B cell (primary cell): ENCODE measurements around the gene OVCH1. TPM values are rescaled to one million over a fixed set of nuclear protein-coding genes. Genes with fewer than 3 reads are reported as not detected.

Experiments
- ATAC-seq: fragments of 200-7000 bp; cut with Tn5 transposase; one replicate; pipeline ENCODE4 v1.10.0; 2021; ENCODE audit warnings: low read depth, mild to moderate bottlenecking, moderate number of reproducible peaks, moderate library complexity
- CTCF ChIA-PET: fragments of 350-600 bp; sonication (Branson Sonifier 250); formaldehyde crosslinking; loops from one replicate; lab custom pipeline; 2021; ENCODE audit warnings: antibody characterized with exemption, inconsistent platforms; lab: Charles Lee
- POLR2A ChIA-PET: fragments of 350-600 bp; sonication (Branson Sonifier 250); formaldehyde crosslinking; loops from one replicate; lab custom pipeline; 2021; ENCODE audit warnings: antibody characterized with exemption; lab: Charles Lee
- DNase-seq: peaks from one replicate; pipeline ENCODE4 v3.0.0; 2013
- H2AFZ ChIP-seq: 2 replicates; pipeline ENCODE4 v1.6.1; 2012; ENCODE audit warnings: mild to moderate bottlenecking, low read depth, low read length; ENCODE audit not compliant: insufficient read depth, poor library complexity, severe bottlenecking
- H3K27ac ChIP-seq, 2 donors: 1 replicate in 1 of 2; 2 replicates in 1 of 2; pipeline ENCODE4 v1.5.1; 2012 to 2013; ENCODE audit warnings: low read length in 2 of 2, mild to moderate bottlenecking in 2 of 2, moderate library complexity in 1 of 2
- H3K27me3 ChIP-seq, 4 experiments: fragments of 200-600 bp in 1 of 4; sonication (generic) in 1 of 4; replicated peaks in 1 of 4; 1 replicate in 2 of 4; 2 replicates in 2 of 4; pipeline versions ENCODE4 v1.6.1 to v1.7.0; 2013 to 2016; ENCODE audit warnings: low read length in 3 of 4, mild to moderate bottlenecking in 2 of 4, mixed read lengths in 1 of 4, moderate library complexity in 1 of 4; ENCODE audit not compliant: insufficient read depth in 4 of 4, control insufficient read depth in 3 of 4; ENCODE audit errors: control extremely low read depth in 1 of 4
- H3K36me3 ChIP-seq, 2 experiments: replicated peaks in 1 of 2; 1 replicate in 1 of 2; 2 replicates in 1 of 2; pipeline versions ENCODE4 v1.6.1 to v1.7.1; 2013; ENCODE audit warnings: low read length in 1 of 2; ENCODE audit not compliant: insufficient read depth in 2 of 2, control insufficient read depth in 1 of 2; ENCODE audit errors: control extremely low read depth in 1 of 2, extremely low read depth in 1 of 2
- H3K4me1 ChIP-seq, 2 donors: fragments of 200-600 bp in 1 of 2; sonication (generic) in 1 of 2; 1 replicate in 1 of 2; 2 replicates in 1 of 2; pipeline versions ENCODE4 v1.5.1 to v1.6.1; 2013 to 2017; ENCODE audit warnings: low read length in 2 of 2; ENCODE audit not compliant: control insufficient read depth in 2 of 2, insufficient read depth in 2 of 2
- H3K4me2 ChIP-seq: replicated peaks from 2 replicates; pipeline ENCODE3; 2012; ENCODE audit warnings: mild to moderate bottlenecking, low read depth, low read length; ENCODE audit not compliant: poor library complexity, severe bottlenecking
- H3K4me3 ChIP-seq, 5 experiments: fragments of 200-600 bp in 1 of 5; sonication (generic) in 1 of 5; 1 replicate in 3 of 5; 2 replicates in 2 of 5; pipeline versions ENCODE4 v1.5.1 to v1.7.0; 2011 to 2016; ENCODE audit warnings: low read length in 4 of 5, mild to moderate bottlenecking in 4 of 5, low read depth in 2 of 5, control low read depth in 1 of 5, moderate library complexity in 1 of 5; ENCODE audit not compliant: insufficient read depth in 1 of 5; ENCODE audit errors: control extremely low read depth in 1 of 5, extremely low read depth in 1 of 5
- H3K79me2 ChIP-seq: fragments of 200-600 bp; sonication (generic); one replicate; pipeline ENCODE4 v1.6.0; 2016; ENCODE audit warnings: low read length; ENCODE audit not compliant: control insufficient read depth, insufficient read depth
- H3K9ac ChIP-seq: fragments of 200-600 bp; sonication (generic); 2 replicates; pipeline ENCODE4 v1.6.1; 2017; ENCODE audit warnings: mild to moderate bottlenecking, low read length, moderate library complexity
- H3K9me3 ChIP-seq, 3 donors: one replicate each; pipeline versions ENCODE4 v1.6.1 to v1.7.1; 2013; ENCODE audit warnings: low read length in 2 of 3; ENCODE audit not compliant: control insufficient read depth in 2 of 3, insufficient read depth in 1 of 3; ENCODE audit errors: control extremely low read depth in 1 of 3
- H4K20me1 ChIP-seq: 2 replicates; pipeline ENCODE4 v1.6.0; 2012; ENCODE audit warnings: mild to moderate bottlenecking, low read length; ENCODE audit not compliant: insufficient read depth, control insufficient read depth, poor library complexity, severe bottlenecking
- H3K27ac Mint-ChIP-seq: one replicate; pipeline ENCODE4 v1.8.0; 2021; ENCODE audit warnings: mixed read lengths
- H3K27me3 Mint-ChIP-seq: one replicate; pipeline ENCODE4 v1.8.0; 2021; ENCODE audit warnings: mixed read lengths
- H3K4me1 Mint-ChIP-seq: one replicate; pipeline ENCODE4 v1.8.0; 2021; ENCODE audit warnings: mixed read lengths
- H3K4me3 Mint-ChIP-seq: one replicate; pipeline ENCODE4 v1.8.0; 2021; ENCODE audit warnings: mixed read lengths
- H3K9me3 Mint-ChIP-seq: one replicate; pipeline ENCODE4 v1.8.0; 2022; ENCODE audit warnings: mixed read lengths; ENCODE audit not compliant: insufficient read depth
- EZH2 ChIP-seq: IDR thresholded peaks from 2 replicates; pipeline ENCODE4 v1.6.1; 2012; ENCODE audit warnings: borderline replicate concordance, low read depth, mild to moderate bottlenecking, moderate library complexity, low read length; ENCODE audit not compliant: insufficient read depth, poor library complexity, severe bottlenecking
- WGBS: methylation state at CpG from one replicate; pipeline ENCODE4 v1.1.5; 2013; ENCODE audit warnings: missing lambda C conversion rate; ENCODE audit not compliant: insufficient coverage; 5-methylcytosine and 5-hydroxymethylcytosine counted together
- intact Hi-C: fragments of 100-400 bp; cut with micrococcal nuclease; formaldehyde crosslinking; loops from one replicate; pipeline ENCODE4 v1.10.0; 2022
- polyA plus RNA-seq: library from polyadenylated mRNA; depleted of rRNA; stranded (reverse); fragments of >200 nt; gene quantifications from 2 replicates; pipeline ENCODE4 v1.2.3, GENCODE V29; 2012
- total RNA-seq, 2 donors: library from RNA; stranded (reverse); fragments of 120-200 nt in 1 of 2; gene quantifications; 1 replicate in 1 of 2; 2 replicates in 1 of 2; pipeline versions ENCODE4 v1.2.3 to v1.2.4, GENCODE V29; 2013 to 2022
- TF ChIP-seq, protein P1 (sequence below): fragments of 200-600 bp; IDR thresholded peaks from one replicate; pipeline ENCODE4 v1.8.0; 2022; ENCODE audit warnings: antibody characterized with exemption, mild to moderate bottlenecking

OVCH1 gene
- total and polyA plus RNA-seq, 2 donors (not counting 1 experiment from before 2014, with no cell fraction given), result not detected

DNA sequence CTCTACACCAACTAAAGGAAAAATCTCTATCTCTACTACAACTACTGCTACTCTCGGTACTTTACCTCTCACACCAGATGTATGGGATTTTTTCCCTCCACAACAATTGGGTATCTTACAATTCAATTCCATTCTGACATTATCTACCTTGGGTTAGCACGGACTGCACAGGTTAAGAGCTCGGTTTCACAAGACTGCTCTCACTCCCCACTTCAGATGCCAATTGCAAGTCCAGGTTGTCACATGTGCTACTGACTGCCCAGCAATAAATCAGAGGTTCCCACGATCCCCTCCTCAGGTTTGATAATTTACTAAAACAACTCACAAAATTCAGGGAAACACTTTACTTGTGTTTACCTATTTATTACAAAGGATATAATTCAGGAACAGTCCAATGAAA, 58.0 kb downstream of the OVCH1 start:
- intact Hi-C loops, result no loop called here
- Mint-ChIP-seq H3K4me3 (no peak overlapping the region), H3K9me3 (peaks cover 2% of the 10 kb centered on the region), H3K27me3 (peaks cover 4% of the 10 kb centered on the region), H3K27ac (no peak overlapping the region), H3K4me1 (no peaks in the 10 kb centered on the region)
- Histone ChIP-seq H3K4me2 (no peak overlapping the region), H3K36me3 (no peaks in the 10 kb centered on the region), H3K4me3 (no peak overlapping the region), H3K27me3 (no peaks in the 10 kb centered on the region), H3K79me2 (no peaks in the 10 kb centered on the region), H3K4me1 (no peaks in the 10 kb centered on the region), H4K20me1 (no peaks in the 10 kb centered on the region), H3K9me3 (peaks cover 0 to 9% (median 3%) of the 10 kb centered on the region in 3 donors), H3K27ac (no peak overlapping the region), H2AFZ (no peak overlapping the region), H3K9ac (no peak overlapping the region)
- TF ChIP-seq EZH2, result no peak
- TF ChIP-seq, protein P1, sequence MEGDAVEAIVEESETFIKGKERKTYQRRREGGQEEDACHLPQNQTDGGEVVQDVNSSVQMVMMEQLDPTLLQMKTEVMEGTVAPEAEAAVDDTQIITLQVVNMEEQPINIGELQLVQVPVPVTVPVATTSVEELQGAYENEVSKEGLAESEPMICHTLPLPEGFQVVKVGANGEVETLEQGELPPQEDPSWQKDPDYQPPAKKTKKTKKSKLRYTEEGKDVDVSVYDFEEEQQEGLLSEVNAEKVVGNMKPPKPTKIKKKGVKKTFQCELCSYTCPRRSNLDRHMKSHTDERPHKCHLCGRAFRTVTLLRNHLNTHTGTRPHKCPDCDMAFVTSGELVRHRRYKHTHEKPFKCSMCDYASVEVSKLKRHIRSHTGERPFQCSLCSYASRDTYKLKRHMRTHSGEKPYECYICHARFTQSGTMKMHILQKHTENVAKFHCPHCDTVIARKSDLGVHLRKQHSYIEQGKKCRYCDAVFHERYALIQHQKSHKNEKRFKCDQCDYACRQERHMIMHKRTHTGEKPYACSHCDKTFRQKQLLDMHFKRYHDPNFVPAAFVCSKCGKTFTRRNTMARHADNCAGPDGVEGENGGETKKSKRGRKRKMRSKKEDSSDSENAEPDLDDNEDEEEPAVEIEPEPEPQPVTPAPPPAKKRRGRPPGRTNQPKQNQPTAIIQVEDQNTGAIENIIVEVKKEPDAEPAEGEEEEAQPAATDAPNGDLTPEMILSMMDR, result no peak
- DNase-seq (no peak), ATAC-seq (no peak)
- POLR2A ChIA-PET, result no interaction called here
- 92% methylated on average over 3 of the region's 4 CpGs for WGBS
- CTCF ChIA-PET, result no interaction called here

DNA sequence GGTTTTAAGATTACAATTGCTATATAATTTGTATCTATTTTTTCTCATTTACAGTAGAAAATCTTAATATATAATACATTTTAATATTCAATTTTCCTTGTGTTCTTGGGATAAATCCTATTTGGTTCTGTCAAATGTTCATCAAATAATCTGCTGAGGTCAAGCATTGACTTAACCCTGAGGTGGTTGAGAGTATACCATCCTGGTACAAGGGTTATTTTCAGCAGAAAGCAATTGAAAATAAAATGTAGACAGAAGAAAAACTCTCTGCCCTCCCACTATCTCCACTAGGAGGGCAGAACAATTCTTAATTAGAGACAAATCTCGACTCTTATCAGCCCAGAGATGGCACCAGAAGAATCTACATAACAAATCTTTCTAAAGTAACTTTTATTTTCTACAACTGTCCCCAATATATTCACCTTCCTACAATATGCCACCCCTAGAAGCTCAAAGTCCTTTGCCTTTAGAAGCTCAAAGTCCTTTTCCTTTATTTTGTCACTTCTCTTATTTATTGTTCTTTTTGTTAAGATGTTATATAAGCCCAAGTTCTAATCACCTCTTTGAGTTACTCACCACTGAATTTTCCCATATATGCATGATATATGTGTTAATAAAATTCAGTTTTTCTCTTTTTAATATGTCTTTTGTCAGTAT, 58.6 kb downstream of the OVCH1 start:
- DNase-seq (no peak), ATAC-seq (no peak)
- Histone ChIP-seq H3K4me1 (no peaks in the 10 kb centered on the region), H3K4me3 (no peak overlapping the region), H4K20me1 (no peaks in the 10 kb centered on the region), H3K9me3 (peaks cover 0 to 9% (median 3%) of the 10 kb centered on the region in 3 donors), H3K4me2 (no peak overlapping the region), H3K36me3 (no peaks in the 10 kb centered on the region), H3K79me2 (no peaks in the 10 kb centered on the region), H2AFZ (no peak overlapping the region), H3K9ac (no peak overlapping the region), H3K27me3 (no peaks in the 10 kb centered on the region), H3K27ac (no peak overlapping the region)
- TF ChIP-seq, protein P1, result no peak
- TF ChIP-seq EZH2, result no peak
- Mint-ChIP-seq H3K27ac (no peak overlapping the region), H3K9me3 (peaks cover 2% of the 10 kb centered on the region), H3K27me3 (peaks cover 4% of the 10 kb centered on the region), H3K4me1 (no peaks in the 10 kb centered on the region), H3K4me3 (no peak overlapping the region)
- ChIA-PET CTCF (no interaction called here), POLR2A (no interaction called here)
- 71% methylated on average over 1 of the region's 1 CpG for WGBS
- intact Hi-C loops, result no loop called here
